Ishikawa (cell line): ENCODE measurements around the gene SGSM1.

Experiments
- CEBPB ChIP-seq: IDR thresholded peaks from 2 replicates; pipeline ENCODE4 v1.6.1; 2012
- CREB1 ChIP-seq: IDR thresholded peaks from 2 replicates; pipeline ENCODE4 v1.6.1; 2012; ENCODE audit warnings: low read depth
- EP300 ChIP-seq: IDR thresholded peaks from 2 replicates; pipeline ENCODE4 v1.6.1; 2012; ENCODE audit warnings: borderline replicate concordance
- REST ChIP-seq: IDR thresholded peaks from 2 replicates; pipeline ENCODE4 v1.6.1; 2012; ENCODE audit warnings: low read depth, mild to moderate bottlenecking
- TCF12 ChIP-seq: IDR thresholded peaks from 2 replicates; pipeline ENCODE4 v1.6.1; 2012; ENCODE audit warnings: low read depth
- YY1 ChIP-seq: IDR thresholded peaks from 2 replicates; pipeline ENCODE4 v1.6.1; 2012; ENCODE audit warnings: low read depth
- ZBTB7A ChIP-seq: IDR thresholded peaks from 2 replicates; pipeline ENCODE4 v1.6.1; 2012; ENCODE audit warnings: low read depth

- TF ChIP-seq YY1 (0 out of 2 replicates have a peak, but pooled peaks have one; percentile 36), CEBPB (no peak), CREB1 (no peak), EP300 (no peak), TCF12 (no peak), ZBTB7A (no peak), REST (no peak)
Observed at GRCh38 chr22:24938741-24939341, 132.8 kb downstream of the SGSM1 start.
